ENCODE results near the gene TOX4. TPM values are rescaled to one million over a fixed set of nuclear protein-coding genes. Genes with fewer than 3 reads are reported as not detected.

The TOX4 gene
- total and polyA plus RNA-seq, 9 of the 15 experiments (the other 6 are each of a cell fraction or from before 2014, with no cell fraction given), result 9.9 to 76.5 (median 41.0) TPM

DNA sequence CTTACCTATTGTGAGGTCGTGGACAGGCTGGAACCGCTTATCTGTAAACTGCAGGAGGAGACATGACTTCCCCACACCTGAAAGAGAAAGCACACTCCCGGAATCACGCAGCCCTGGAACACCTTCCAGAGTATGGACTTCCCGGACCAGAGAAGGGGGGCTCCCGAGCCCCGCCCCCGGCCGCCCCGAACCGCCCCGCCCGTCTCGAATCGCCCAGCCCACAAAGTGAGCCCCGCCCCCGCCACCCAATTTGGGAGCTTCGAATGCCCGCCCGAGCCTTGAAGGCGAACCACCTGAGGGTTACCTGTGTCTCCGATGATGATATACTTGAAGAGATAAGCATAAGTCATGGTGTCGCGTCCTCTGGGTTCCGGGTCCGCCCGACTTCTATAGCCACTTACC is 471 bp upstream of the TOX4 start:
- ATAC-seq, result peak; percentile 82
- Histone ChIP-seq H3K9me1 (ENCODE audit: control insufficient read depth, insufficient read depth, low read length) (no peaks in the 10 kb centered on the region), H3K4me3 (peak overlapping the region; percentile 74), H3K27me3 (ENCODE audit: control insufficient read depth in 2 of 2, insufficient read depth in 2 of 2, low read length in 2 of 2) (no peaks in the 10 kb centered on the region), H3K36me3 (ENCODE audit: control insufficient read depth, insufficient read depth, low read length) (peaks cover 17% of the 10 kb centered on the region; the same call in 2 of the 3 replicates), H3K9me3 (replicated peaks; ENCODE audit: control insufficient read depth, insufficient read depth, low read depth, low read length) (no peaks in the 10 kb centered on the region), H3K27ac (ENCODE audit: extremely low read depth, low read depth, low read length) (peak overlapping the region; percentile 60), H3K9ac (ENCODE audit: insufficient read depth in 1 of 2, low read depth in 2 of 2, low read length in 2 of 2) (peak overlapping the region; percentile 73 to 83; a peak in 3 of 4 replicates), H3K4me2 (ENCODE audit: insufficient read depth, low read length) (peak overlapping the region; percentile 85), H3K79me2 (ENCODE audit: control insufficient read depth, insufficient read depth, low read length) (peaks cover 29% of the 10 kb centered on the region), H4K20me1 (replicated peaks; ENCODE audit: control insufficient read depth, insufficient read depth, low read length) (no peaks in the 10 kb centered on the region), H3K4me1 (replicated peaks in 1 of 2; ENCODE audit: control insufficient read depth in 2 of 2, insufficient read depth in 2 of 2, low read length in 2 of 2) (peaks cover 0 to 4% of the 10 kb centered on the region in 2 experiments; a peak in 1 of 5 replicates), H2AFZ (ENCODE audit: low read depth, low read length) (peak overlapping the region; percentile 83)
- in situ Hi-C loops (cut with MboI) (no loop called here), intact Hi-C loops (cut with micrococcal nuclease) (loop anchor here (1.0 to 2.0 kb wide), 2 partner anchors 20 to 34 kb away; partner anchors contain the start of genes CHD8 and METTL3)
- CTCF ChIA-PET (ENCODE audit: low intra/inter-chr PET ratio), result interaction anchor here (1.3 kb wide), 1 partner anchor 81 kb away, joined by 5 read pairs; no protein-coding TSS in a partner anchor
- BruUV-seq (replicated peaks), result no TSS peak
- DNase-seq (ENCODE audit: extremely low read depth in 1 of 4, low spot score in 3 of 4), result peak; percentile 75 to 81 (median 80)
- 0% methylated on average over 4 of the region's 27 CpGs for WGBS (ENCODE audit: insufficient coverage, low coverage, missing lambda C conversion rate)
- FAIRE-seq, result no peak
- POLR2A ChIA-PET, result interaction anchor here (0.6 to 1.8 kb wide), 4 partner anchors 12 to 325 kb away, joined by 3 to 7 read pairs (median 4); partner anchors contain the start of gene CHD8
- TF ChIP-seq, protein P1, sequence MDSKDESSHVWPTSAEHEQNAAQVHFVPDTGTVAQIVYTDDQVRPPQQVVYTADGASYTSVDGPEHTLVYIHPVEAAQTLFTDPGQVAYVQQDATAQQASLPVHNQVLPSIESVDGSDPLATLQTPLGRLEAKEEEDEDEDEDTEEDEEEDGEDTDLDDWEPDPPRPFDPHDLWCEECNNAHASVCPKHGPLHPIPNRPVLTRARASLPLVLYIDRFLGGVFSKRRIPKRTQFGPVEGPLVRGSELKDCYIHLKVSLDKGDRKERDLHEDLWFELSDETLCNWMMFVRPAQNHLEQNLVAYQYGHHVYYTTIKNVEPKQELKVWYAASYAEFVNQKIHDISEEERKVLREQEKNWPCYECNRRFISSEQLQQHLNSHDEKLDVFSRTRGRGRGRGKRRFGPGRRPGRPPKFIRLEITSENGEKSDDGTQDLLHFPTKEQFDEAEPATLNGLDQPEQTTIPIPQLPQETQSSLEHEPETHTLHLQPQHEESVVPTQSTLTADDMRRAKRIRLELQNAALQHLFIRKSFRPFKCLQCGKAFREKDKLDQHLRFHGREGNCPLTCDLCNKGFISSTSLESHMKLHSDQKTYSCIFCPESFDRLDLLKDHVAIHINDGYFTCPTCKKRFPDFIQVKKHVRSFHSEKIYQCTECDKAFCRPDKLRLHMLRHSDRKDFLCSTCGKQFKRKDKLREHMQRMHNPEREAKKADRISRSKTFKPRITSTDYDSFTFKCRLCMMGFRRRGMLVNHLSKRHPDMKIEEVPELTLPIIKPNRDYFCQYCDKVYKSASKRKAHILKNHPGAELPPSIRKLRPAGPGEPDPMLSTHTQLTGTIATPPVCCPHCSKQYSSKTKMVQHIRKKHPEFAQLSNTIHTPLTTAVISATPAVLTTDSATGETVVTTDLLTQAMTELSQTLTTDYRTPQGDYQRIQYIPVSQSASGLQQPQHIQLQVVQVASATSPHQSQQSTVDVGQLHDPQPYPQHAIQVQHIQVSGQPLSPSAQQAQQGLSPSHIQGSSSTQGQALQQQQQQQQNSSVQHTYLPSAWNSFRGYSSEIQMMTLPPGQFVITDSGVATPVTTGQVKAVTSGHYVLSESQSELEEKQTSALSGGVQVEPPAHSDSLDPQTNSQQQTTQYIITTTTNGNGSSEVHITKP (IDR thresholded peaks at IDR 0.05; ENCODE audit: partially characterized antibody), result peak; percentile 99
- TF ChIP-seq, protein P2, sequence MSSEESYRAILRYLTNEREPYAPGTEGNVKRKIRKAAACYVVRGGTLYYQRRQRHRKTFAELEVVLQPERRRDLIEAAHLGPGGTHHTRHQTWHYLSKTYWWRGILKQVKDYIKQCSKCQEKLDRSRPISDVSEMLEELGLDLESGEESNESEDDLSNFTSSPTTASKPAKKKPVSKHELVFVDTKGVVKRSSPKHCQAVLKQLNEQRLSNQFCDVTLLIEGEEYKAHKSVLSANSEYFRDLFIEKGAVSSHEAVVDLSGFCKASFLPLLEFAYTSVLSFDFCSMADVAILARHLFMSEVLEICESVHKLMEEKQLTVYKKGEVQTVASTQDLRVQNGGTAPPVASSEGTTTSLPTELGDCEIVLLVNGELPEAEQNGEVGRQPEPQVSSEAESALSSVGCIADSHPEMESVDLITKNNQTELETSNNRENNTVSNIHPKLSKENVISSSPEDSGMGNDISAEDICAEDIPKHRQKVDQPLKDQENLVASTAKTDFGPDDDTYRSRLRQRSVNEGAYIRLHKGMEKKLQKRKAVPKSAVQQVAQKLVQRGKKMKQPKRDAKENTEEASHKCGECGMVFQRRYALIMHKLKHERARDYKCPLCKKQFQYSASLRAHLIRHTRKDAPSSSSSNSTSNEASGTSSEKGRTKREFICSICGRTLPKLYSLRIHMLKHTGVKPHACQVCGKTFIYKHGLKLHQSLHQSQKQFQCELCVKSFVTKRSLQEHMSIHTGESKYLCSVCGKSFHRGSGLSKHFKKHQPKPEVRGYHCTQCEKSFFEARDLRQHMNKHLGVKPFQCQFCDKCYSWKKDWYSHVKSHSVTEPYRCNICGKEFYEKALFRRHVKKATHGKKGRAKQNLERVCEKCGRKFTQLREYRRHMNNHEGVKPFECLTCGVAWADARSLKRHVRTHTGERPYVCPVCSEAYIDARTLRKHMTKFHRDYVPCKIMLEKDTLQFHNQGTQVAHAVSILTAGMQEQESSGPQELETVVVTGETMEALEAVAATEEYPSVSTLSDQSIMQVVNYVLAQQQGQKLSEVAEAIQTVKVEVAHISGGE (CRISPR knock-in tag; IDR thresholded peaks at IDR 0.05), result peak in 1 of 3 experiments; percentile 85; a peak in 1 of 6 replicates
- TF ChIP-seq ETV1 (tag; conservative IDR thresholded peaks at IDR 0.05; ENCODE audit: low read depth) (0 out of 2 replicates have a peak, but pooled peaks have one; percentile 26), BHLHE40 (IDR thresholded peaks at IDR 0.05; ENCODE audit: low read length) (peak; percentile 63), JUND (IDR thresholded peaks at IDR 0.05; ENCODE audit: borderline replicate concordance, low read depth, low read length) (peak; percentile 59; the same call in 1 of the 2 replicates), JUND (tag; IDR thresholded peaks at IDR 0.05; ENCODE audit: borderline replicate concordance, low read depth, low read length) (no peak), TCF7L2 (IDR thresholded peaks at IDR 0.05; ENCODE audit: low read depth, low read length) (peak; percentile 83), TCF3 (CRISPR knock-in tag; IDR thresholded peaks at IDR 0.05) (peak; percentile 15; the same call in 1 of the 2 replicates), TOE1 (IDR thresholded peaks at IDR 0.05; ENCODE audit: borderline replicate concordance) (0 out of 2 replicates have a peak, but pooled peaks have one; percentile 6), TOE1 (CRISPR knock-in tag; IDR thresholded peaks at IDR 0.05; ENCODE audit: borderline replicate concordance, low read depth) (no peak)
- TF ChIP-seq, protein P3, sequence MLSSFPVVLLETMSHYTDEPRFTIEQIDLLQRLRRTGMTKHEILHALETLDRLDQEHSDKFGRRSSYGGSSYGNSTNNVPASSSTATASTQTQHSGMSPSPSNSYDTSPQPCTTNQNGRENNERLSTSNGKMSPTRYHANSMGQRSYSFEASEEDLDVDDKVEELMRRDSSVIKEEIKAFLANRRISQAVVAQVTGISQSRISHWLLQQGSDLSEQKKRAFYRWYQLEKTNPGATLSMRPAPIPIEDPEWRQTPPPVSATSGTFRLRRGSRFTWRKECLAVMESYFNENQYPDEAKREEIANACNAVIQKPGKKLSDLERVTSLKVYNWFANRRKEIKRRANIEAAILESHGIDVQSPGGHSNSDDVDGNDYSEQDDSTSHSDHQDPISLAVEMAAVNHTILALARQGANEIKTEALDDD (IDR thresholded peaks at IDR 0.05), result 0 out of 2 replicates have a peak, but pooled peaks have one; percentile 5
